Measurements from ENCODE around the gene USP32. TPM values are rescaled to one million over a fixed set of nuclear protein-coding genes. Genes with fewer than 3 reads are reported as not detected.
A peak's percentile ranks its signal among the peaks of the same experiment; 100 is the strongest.
"Not testable (repeated sequence)": the region's sequence is repeated elsewhere in the genome, so short reads cannot be mapped to it uniquely, and the experiment has no call there.

The USP32 gene
- total and polyA plus RNA-seq, 5 donors: 13.3 to 43.2 (median 32.8) TPM

DNA sequence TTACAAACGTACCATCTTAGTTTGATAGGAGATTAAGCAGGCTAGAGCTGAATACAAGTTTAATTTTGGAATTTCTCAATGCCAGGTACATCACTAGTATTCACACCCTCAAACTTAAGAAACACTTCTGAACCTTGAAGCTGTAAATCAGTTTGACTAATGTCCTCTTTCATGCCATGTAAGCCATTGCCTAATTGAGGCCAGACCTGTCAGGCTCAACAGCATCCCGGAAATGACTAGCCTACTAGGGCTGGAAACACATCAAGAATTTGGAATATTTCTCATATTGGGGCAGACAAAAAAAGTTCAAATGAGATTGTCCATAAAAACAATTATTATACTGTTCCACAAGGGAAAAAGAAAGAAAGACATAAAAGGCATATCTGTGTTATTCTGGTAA lies 1.7 kb downstream of the USP32 start:
- Histone ChIP-seq H3K27me3 (ENCODE audit: control insufficient read depth, insufficient read depth) (no peaks in the 10 kb centered on the region), H3K4me1 (ENCODE audit: control insufficient read depth, insufficient read depth, low read length) (peaks cover 10% of the 10 kb centered on the region), H3K27ac (ENCODE audit: low read length) (no peak overlapping the region), H3K9me3 (ENCODE audit: control insufficient read depth, low read length) (no peaks in the 10 kb centered on the region), H3K4me3 (ENCODE audit: low read length) (peak overlapping the region; percentile 88)
- DNase-seq: no peak
- 35% methylated on average over 2 of the region's 2 CpGs for WGBS
- no peak for ATAC-seq
- intact Hi-C loops (cut with DNase I): no loop called here

DNA sequence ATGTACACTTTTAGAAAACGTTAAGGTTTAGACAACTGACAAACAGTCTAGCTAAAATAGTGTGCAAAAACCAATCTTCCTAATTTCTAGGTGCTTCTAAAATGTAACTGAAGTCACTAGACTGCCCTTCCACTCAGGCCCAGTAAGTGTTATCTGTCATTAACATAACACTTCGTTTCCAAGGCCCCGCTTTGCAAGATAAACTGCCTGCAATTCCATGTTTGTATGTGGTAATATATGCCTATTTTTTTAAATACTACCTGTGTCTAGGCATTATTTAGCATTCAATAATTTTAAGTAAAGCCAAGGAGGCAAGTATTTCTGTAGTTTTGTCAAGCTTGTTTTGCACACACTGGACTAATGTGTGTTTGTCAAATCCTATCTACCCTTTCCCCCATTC lies 3.2 kb downstream of the USP32 start:
- H3K27ac ChIP-seq (ENCODE audit: low read length): no peak overlapping the region
- peaks cover 10% of the 10 kb centered on the region for H3K4me1 ChIP-seq (ENCODE audit: control insufficient read depth, insufficient read depth, low read length)
- H3K9me3 ChIP-seq (ENCODE audit: control insufficient read depth, low read length): no peaks in the 10 kb centered on the region
- WGBS: 24% methylated on average over 3 of the region's 3 CpGs
- H3K27me3 ChIP-seq (ENCODE audit: control insufficient read depth, insufficient read depth): no peaks in the 10 kb centered on the region
- intact Hi-C loops (cut with DNase I): no loop called here
- DNase-seq (no peak), ATAC-seq (no peak)
- H3K4me3 ChIP-seq (ENCODE audit: low read length): no peak overlapping the region

DNA sequence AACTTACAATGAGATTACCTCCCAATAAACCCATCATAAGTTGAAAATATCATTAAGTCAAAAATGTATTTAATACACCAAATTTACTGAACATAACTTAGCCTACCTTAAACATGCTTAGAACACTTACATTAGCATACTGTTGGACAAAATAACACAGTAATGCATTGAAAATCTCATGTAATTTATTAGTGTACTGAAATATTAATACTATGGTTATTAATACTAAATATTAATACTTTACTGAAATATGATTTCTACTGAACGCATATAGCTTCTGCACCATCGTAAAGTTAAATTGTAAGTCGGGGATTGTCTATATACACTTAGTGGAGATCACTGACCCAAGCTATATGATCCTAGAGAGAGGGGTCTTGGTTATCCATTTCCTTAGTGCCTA lies 4.3 kb downstream of the USP32 start:
- intact Hi-C loops (cut with DNase I): no loop called here
- H3K4me1 ChIP-seq (ENCODE audit: control insufficient read depth, insufficient read depth, low read length): peaks cover 8% of the 10 kb centered on the region
- no peak overlapping the region for H3K27ac ChIP-seq (ENCODE audit: low read length)
- ATAC-seq (no peak), DNase-seq (no peak)
- no peak overlapping the region for H3K4me3 ChIP-seq (ENCODE audit: low read length)
- WGBS: 95% methylated on average over 3 of the region's 3 CpGs
- H3K27me3 ChIP-seq (ENCODE audit: control insufficient read depth, insufficient read depth): no peaks in the 10 kb centered on the region
- H3K9me3 ChIP-seq (ENCODE audit: control insufficient read depth, low read length): no peaks in the 10 kb centered on the region

DNA sequence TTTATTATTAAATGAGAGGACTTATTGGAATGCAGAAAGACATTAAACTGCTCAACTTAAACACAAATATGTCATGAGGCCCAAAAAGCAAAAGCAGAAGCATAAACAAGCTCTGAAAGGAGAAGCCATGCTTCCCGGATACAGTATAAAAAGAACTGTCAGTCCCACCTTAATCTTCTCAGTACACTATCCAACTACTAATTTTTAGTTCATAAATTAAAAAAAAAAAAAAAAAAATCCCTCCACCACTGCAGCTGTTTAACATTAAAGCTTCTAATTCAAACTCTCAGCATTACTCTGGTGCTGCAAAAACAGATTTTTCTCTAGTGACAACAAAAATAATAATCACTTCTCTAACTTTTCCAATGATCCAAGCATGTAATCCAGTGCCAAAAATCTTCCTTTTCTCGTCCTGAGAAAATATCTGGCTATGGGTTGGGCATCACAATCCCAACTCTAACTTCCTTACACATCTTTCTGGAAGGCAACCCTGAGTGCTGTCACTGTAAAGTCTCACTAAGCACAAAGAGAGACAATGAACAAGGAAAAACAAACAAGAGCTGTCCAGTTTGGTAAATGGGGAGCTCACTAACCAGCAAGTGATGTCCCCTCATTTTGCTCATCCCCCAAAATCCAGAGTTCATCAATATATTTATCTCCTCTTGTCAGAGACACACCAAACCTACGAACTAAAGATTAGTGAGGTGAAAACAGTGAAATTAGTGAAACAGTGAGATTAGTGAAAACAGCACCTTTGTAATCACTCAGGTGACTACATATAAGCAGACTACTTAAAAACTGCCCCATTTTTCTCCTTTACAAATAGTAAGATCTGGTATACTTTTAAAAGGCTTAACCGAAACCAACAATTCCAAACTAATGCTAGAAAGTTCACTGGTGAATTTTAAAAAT lies 5.5 kb downstream of the USP32 start:
- H3K27me3 ChIP-seq (ENCODE audit: control insufficient read depth, insufficient read depth): no peaks in the 10 kb centered on the region
- H3K4me3 ChIP-seq (ENCODE audit: low read length): no peak overlapping the region
- no peak overlapping the region for H3K27ac ChIP-seq (ENCODE audit: low read length)
- 58% methylated on average over 4 of the region's 4 CpGs for WGBS
- ATAC-seq: no peak
- H3K4me1 ChIP-seq (ENCODE audit: control insufficient read depth, insufficient read depth, low read length): peaks cover 11% of the 10 kb centered on the region
- intact Hi-C loops (cut with DNase I): no loop called here
- H3K9me3 ChIP-seq (ENCODE audit: control insufficient read depth, low read length): no peaks in the 10 kb centered on the region
- no peak for DNase-seq

DNA sequence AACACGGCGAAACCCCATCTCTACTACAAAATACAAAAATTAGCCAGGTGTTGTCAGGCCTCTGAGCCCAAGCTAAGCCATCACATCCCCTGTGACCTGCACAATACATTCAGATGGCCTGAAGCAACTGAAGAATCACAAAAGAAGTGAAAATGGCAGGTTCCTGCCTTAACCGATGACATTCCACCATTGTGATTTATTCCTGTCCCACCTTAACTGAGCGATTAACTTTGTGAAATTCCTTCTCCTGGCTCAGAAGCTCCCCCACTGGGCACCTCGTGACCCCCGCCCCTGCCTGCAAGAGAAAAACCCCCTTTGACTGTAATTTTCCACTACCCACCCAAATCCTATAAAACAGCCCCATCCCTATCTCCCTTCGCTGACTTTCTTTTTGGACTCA lies 7.0 kb downstream of the USP32 start:
- H3K4me1 ChIP-seq (ENCODE audit: control insufficient read depth, insufficient read depth, low read length); H3K27me3 ChIP-seq (ENCODE audit: control insufficient read depth, insufficient read depth); H3K27ac ChIP-seq (ENCODE audit: low read length); H3K9me3 ChIP-seq (ENCODE audit: control insufficient read depth, low read length); DNase-seq; H3K4me3 ChIP-seq (ENCODE audit: low read length); intact Hi-C loops (cut with DNase I); ATAC-seq: not testable (repeated sequence)
- 93% methylated on average over 7 of the region's 7 CpGs for WGBS

DNA sequence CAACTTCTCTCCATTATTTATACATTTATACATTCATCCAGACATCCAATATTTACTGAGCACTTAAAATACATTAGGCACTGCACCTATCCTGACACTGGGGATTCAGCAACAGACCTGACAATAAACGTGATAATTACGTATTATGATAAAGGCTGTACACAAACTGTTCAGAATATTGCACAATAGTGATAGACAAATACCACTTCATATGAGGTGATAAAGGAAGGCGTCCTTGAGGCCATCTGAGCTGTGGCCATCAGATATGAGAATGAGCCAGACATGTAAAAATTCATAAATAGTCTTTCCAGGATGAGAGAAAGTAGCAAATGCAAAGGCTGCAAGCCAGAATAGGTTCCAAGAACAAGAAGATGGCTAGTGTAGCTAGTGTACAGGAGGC lies 8.6 kb downstream of the USP32 start:
- 53% methylated on average over 3 of the region's 3 CpGs for WGBS

DNA sequence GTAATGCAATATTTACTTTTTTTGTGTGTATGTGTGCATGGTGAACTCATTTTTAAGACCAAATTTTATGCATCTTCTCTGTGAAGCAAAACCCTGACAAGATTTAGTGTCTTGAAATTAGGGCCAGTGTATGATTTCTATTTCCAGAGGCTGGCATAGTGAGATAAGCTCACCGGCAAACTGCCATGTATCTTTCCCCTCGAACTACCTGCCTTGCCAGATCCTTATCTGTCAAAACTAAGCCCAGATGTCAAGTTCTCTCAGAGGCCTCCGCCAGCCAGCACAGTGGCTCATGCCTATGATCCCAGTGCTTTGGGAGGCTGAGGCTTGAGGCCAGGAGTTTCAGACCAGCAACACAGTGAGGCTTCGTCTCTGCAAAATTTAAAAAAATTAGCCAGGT lies 10.0 kb downstream of the USP32 start:
- WGBS: 72% methylated on average over 4 of the region's 4 CpGs
- DNase-seq (no peak), ATAC-seq (no peak)
- no peaks in the 10 kb centered on the region for H3K27me3 ChIP-seq (ENCODE audit: control insufficient read depth, insufficient read depth)
- no peak overlapping the region for H3K4me3 ChIP-seq (ENCODE audit: low read length)
- H3K27ac ChIP-seq (ENCODE audit: low read length): no peak overlapping the region
- no peaks in the 10 kb centered on the region for H3K9me3 ChIP-seq (ENCODE audit: control insufficient read depth, low read length)
- H3K4me1 ChIP-seq (ENCODE audit: control insufficient read depth, insufficient read depth, low read length): peaks cover 9% of the 10 kb centered on the region
- intact Hi-C loops (cut with DNase I): no loop called here

More for the DNA sequence above, 8.6 kb downstream of the USP32 start:
- Histone ChIP-seq H3K4me1 (ENCODE audit: control insufficient read depth, insufficient read depth, low read length) (peaks cover 9% of the 10 kb centered on the region), H3K27ac (ENCODE audit: low read length) (no peak overlapping the region), H3K4me3 (ENCODE audit: low read length) (no peak overlapping the region), H3K9me3 (ENCODE audit: control insufficient read depth, low read length) (no peaks in the 10 kb centered on the region), H3K27me3 (ENCODE audit: control insufficient read depth, insufficient read depth) (no peaks in the 10 kb centered on the region)
- intact Hi-C loops (cut with DNase I): no loop called here
- DNase-seq: no peak
- no peak for ATAC-seq

DNA sequence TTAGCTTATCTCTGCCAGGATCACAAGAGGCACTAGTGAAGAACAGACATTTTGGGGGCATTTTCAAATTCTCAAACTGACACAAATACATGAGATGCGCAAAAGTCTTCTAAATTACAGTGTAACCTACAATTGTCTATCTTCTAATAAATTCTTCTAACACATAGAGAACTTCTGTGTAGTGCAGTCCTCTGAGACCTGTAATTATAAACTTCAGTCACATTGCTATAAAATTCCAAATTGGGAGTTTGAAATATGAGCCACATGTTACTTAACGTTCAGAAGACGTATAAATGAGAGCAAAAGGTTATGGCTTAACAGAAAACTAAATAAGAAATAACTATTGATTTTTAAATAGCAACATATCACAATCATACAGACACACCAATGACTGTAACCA lies 12.5 kb downstream of the USP32 start:
- H3K4me1 ChIP-seq (ENCODE audit: control insufficient read depth, insufficient read depth, low read length); H3K27me3 ChIP-seq (ENCODE audit: control insufficient read depth, insufficient read depth); H3K4me3 ChIP-seq (ENCODE audit: low read length); ATAC-seq; H3K9me3 ChIP-seq (ENCODE audit: control insufficient read depth, low read length); H3K27ac ChIP-seq (ENCODE audit: low read length); DNase-seq; intact Hi-C loops (cut with DNase I): not testable (repeated sequence)
- 60% methylated on average over 2 of the region's 3 CpGs for WGBS

DNA sequence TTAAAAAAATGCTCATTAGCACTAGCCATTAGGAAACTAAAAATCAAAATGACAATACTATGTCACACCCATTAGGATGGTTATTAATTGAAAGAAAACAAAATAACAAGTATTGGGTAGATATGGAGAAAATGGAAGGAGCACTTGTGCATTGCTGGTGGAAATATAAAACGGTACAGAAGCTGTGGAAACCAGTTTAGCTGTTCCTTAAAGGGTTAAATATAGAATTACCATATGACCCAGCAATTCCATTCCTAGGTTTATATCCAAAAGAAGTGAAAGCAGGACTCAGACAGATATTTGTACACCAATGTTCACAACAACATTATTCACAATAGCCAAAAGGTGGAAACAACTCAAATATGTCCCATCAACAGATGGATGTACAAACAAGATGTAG lies 13.7 kb downstream of the USP32 start:
- not testable (repeated sequence) for H3K9me3 ChIP-seq (ENCODE audit: control insufficient read depth, low read length)
- WGBS: 93% methylated on average over 1 of the region's 1 CpG

DNA sequence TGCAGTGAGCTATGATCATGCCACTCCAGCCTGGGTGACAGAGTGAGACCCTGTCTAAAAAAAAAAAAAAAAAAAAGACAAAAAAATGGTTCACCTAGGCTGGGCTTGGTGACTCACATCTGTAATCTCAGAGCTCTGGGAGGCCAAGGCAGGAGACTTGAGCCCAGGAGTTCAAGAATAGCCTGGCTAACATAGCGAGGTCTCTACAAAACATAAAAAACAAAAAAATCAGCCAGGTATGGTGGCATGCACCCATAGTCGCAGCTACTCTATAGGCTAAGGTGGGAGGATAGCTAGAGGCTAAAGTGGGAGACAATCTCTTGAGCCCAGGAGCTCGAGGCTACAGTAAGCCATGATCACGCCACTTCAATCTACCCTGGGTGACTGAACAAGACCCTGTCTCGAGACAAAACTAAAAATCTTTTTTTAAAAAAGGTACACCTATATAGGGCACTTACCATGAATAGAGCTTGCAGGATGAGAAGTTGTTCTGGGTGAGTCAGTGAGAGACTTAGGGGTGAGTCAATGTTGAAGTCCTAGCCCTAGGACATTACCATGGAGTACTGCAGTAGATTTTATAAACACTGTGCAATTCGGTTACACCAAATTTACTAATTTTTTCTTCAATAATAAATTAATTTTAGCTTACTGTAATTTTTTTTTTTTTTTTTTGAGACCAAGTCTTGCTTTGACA lies 19.0 kb downstream of the USP32 start:
- WGBS: 96% methylated on average over 6 of the region's 6 CpGs
- Histone ChIP-seq H3K27me3 (ENCODE audit: control insufficient read depth, insufficient read depth) (no peaks in the 10 kb centered on the region), H3K4me1 (ENCODE audit: control insufficient read depth, insufficient read depth, low read length) (peaks cover 3% of the 10 kb centered on the region), H3K27ac (ENCODE audit: low read length) (no peak overlapping the region), H3K4me3 (ENCODE audit: low read length) (no peak overlapping the region), H3K9me3 (ENCODE audit: control insufficient read depth, low read length) (no peaks in the 10 kb centered on the region)
- ATAC-seq: no peak
- intact Hi-C loops (cut with DNase I): no loop called here
- DNase-seq: no peak

More for the DNA sequence above, 13.7 kb downstream of the USP32 start:
- H3K27me3 ChIP-seq (ENCODE audit: control insufficient read depth, insufficient read depth); DNase-seq; ATAC-seq; H3K4me1 ChIP-seq (ENCODE audit: control insufficient read depth, insufficient read depth, low read length); H3K27ac ChIP-seq (ENCODE audit: low read length); H3K4me3 ChIP-seq (ENCODE audit: low read length); intact Hi-C loops (cut with DNase I): not testable (repeated sequence)

DNA sequence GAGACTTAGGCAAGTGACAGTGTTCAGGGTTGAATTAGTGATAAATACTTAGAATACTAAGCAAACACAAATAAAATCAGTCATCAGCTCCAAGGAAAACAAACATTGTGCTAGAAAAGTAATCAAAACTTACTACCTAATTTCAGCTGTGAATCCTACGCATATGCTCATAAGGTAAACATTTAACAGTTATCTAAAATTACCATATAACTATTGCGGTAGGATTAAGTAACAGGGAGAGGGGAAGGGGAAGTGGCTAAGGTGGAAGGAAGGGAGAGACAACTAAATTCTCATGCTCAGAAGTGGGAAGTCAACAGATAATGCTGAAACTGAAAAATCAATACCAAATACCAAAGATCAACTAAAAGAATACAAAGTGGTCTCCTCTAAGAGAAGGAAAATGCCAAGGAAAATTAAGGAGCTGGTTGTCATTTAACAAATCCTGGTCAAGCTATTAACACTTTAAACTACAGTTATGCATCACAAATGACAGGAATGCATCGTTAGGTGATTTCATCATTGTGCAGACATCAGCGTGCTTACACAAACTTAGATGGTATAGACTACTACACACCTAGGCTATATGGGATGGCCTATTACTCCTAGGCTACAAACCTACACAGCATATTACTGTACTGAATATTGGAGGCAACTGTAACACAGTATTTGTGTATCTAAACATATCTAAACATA lies 20.0 kb downstream of the USP32 start:
- H3K27ac ChIP-seq (ENCODE audit: low read length): no peak overlapping the region
- 70% methylated on average over 4 of the region's 4 CpGs for WGBS
- no peak for ATAC-seq
- peaks cover 3% of the 10 kb centered on the region for H3K4me1 ChIP-seq (ENCODE audit: control insufficient read depth, insufficient read depth, low read length)
- H3K27me3 ChIP-seq (ENCODE audit: control insufficient read depth, insufficient read depth): no peaks in the 10 kb centered on the region
- H3K9me3 ChIP-seq (ENCODE audit: control insufficient read depth, low read length): no peaks in the 10 kb centered on the region
- no peak overlapping the region for H3K4me3 ChIP-seq (ENCODE audit: low read length)
- intact Hi-C loops (cut with DNase I): no loop called here
- no peak for DNase-seq

All from right cardiac atrium (tissue), 5 donors.